LNCaP clone FGC (cell line): Measurements from ENCODE around the gene L1CAM.

Experiments
- DNase-seq: peaks from one replicate; pipeline ENCODE4 v3.0.0-alpha.2; 2011; ENCODE audit warnings: low read depth
- H3K4me3 ChIP-seq: 2 replicates; pipeline ENCODE4 v1.5.1; 2011; ENCODE audit warnings: mild to moderate bottlenecking, low read depth, low read length, control low read depth
- TF ChIP-seq, protein P1 (sequence below): IDR thresholded peaks from 2 replicates; pipeline ENCODE4 v1.5.1; 2012; ENCODE audit warnings: mild to moderate bottlenecking; ENCODE audit not compliant: control insufficient read depth, insufficient read depth; ENCODE audit errors: extremely low read depth

Gene L1CAM

DNA sequence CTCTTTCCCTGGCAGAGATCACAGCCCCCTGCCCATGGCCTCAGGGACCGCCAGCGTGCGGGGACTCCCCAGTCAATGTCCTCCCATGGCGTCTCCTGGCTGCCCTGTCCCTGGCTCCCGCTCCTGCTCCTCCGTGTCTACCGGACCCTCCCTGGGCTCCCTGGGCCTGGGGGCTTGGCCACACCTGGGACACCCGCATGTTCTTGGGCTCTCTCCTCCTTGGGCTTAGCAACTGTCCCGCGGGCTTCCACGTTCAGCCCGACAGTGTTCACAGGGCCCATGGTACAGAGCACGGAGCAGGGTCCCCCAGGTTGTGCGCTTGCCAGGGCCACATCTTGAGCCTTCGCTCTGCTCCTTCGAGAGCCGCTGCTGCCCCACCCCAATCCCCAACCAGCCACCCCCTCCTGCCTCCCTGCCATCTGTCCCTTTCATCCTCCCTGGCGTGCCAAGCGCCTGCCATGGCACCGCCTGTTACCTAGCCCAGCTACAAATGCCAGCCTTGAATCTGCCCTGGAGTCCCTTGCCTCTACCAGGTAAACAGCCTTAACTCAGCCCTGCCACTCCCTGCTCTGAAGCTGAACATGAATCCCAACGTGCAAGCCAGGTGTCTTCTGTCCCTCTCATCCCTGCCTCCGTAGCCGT is 22.4 kb upstream of the L1CAM start:
- H3K4me3 ChIP-seq, result no peak overlapping the region
- TF ChIP-seq, protein P1, sequence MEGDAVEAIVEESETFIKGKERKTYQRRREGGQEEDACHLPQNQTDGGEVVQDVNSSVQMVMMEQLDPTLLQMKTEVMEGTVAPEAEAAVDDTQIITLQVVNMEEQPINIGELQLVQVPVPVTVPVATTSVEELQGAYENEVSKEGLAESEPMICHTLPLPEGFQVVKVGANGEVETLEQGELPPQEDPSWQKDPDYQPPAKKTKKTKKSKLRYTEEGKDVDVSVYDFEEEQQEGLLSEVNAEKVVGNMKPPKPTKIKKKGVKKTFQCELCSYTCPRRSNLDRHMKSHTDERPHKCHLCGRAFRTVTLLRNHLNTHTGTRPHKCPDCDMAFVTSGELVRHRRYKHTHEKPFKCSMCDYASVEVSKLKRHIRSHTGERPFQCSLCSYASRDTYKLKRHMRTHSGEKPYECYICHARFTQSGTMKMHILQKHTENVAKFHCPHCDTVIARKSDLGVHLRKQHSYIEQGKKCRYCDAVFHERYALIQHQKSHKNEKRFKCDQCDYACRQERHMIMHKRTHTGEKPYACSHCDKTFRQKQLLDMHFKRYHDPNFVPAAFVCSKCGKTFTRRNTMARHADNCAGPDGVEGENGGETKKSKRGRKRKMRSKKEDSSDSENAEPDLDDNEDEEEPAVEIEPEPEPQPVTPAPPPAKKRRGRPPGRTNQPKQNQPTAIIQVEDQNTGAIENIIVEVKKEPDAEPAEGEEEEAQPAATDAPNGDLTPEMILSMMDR, result no peak
- DNase-seq, result no peak

DNA sequence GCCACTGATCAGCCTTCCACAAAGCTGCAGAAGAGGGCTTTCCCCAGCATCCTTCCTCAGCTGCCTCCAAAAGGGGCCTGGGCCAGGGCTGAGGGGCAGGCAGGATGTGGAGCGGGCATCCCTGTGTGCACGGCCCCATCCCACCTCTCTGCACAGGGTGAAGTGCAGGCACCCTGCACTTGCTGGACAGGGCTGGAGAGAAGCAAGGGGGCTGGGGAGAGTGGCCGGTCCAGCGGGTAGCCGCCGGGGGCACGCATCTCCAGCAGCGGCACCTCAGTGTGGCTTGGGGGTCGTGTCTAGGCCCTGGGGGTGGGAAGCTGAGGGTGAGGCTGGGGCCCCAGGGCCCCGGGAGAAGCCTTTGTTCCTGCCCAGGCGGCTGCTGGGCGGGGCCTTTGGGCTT is 21.5 kb upstream of the L1CAM start:
- no peak for DNase-seq
- H3K4me3 ChIP-seq, result no peak overlapping the region
- TF ChIP-seq, protein P1, result no peak

DNA sequence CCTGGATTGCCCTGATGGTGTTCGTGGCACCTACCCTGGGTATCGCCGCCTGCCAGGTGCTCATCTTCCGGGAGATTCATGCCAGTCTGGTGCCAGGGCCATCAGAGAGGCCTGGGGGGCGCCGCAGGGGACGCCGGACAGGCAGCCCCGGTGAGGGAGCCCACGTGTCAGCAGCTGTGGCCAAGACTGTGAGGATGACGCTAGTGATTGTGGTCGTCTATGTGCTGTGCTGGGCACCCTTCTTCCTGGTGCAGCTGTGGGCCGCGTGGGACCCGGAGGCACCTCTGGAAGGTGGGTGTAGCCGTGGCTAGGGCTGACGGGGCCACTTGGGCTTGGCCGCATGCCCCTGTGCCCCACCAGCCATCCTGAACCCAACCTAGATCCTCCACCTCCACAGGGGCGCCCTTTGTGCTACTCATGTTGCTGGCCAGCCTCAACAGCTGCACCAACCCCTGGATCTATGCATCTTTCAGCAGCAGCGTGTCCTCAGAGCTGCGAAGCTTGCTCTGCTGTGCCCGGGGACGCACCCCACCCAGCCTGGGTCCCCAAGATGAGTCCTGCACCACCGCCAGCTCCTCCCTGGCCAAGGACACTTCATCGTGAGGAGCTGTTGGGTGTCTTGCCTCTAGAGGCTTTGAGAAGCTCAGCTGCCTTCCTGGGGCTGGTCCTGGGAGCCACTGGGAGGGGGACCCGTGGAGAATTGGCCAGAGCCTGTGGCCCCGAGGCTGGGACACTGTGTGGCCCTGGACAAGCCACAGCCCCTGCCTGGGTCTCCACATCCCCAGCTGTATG is 20.3 kb upstream of the L1CAM start:
- DNase-seq, result no peak
- TF ChIP-seq, protein P1, result no peak
- no peak overlapping the region for H3K4me3 ChIP-seq

DNA sequence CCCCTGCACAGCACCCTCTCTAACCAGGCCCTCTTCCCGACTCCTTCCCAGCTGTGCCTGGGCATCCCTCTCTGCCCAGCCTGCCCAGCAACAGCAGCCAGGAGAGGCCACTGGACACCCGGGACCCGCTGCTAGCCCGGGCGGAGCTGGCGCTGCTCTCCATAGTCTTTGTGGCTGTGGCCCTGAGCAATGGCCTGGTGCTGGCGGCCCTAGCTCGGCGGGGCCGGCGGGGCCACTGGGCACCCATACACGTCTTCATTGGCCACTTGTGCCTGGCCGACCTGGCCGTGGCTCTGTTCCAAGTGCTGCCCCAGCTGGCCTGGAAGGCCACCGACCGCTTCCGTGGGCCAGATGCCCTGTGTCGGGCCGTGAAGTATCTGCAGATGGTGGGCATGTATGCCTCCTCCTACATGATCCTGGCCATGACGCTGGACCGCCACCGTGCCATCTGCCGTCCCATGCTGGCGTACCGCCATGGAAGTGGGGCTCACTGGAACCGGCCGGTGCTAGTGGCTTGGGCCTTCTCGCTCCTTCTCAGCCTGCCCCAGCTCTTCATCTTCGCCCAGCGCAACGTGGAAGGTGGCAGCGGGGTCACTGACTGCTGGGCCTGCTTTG is 19.6 kb upstream of the L1CAM start:
- no peak for DNase-seq
- no peak overlapping the region for H3K4me3 ChIP-seq
- TF ChIP-seq, protein P1, result no peak

DNA sequence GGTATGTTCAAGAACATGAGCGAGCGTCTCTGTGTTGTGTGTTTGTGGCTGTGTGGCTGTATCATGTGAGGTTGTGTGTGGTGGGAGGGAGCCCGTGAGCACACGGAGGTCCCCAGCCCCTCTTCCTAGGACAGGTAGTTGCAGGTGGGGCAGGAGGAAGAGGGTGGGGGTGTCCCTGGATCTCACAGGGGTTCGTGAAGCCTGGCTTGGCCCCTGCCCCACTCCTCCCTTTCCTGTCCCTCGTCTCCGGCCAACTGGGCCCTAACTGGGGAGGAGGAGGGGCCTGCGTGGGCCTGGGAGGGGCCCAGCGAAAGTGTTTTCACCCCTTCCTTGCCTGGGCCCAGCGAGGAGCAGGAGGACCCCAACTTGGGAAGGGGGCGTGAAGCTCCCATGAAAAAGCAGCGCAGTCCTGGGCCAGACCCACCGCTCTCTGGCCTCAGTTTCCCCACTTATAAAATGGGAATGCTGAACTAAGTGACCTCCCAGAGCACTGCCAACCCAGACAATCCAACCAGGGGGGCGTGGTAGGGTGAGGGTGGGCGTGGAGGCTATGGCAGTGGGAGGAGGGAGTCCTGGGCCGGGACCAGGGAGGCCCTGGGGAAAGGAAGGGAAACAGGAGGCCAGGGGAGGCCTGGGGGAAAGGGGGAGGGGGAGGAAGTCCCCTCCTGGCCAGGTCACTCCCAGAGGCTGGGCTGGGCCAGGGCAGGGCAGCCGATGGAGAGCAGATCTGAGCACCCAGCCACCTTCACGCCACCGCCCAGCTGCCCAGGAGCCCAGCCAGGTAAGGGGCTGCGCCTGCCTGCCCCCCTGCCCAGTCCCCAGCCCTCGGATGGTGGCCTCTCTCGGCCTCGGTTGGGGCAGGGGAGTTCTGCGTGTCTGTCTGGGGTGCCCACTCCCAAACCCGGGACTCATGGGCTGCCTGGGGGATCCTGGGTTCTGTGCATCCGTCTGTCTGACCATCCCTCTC is 18.3 kb upstream of the L1CAM start, which contains the start of gene AVPR2:
Gene AVPR2 (plus strand): TSS at position 683 of the 967 bp plus-strand sequence. CDS start 473 bp downstream, outside the sequence.
- no peak for DNase-seq
- TF ChIP-seq, protein P1, result no peak
- no peak within 1 kb of the TSS for H3K4me3 ChIP-seq

DNA sequence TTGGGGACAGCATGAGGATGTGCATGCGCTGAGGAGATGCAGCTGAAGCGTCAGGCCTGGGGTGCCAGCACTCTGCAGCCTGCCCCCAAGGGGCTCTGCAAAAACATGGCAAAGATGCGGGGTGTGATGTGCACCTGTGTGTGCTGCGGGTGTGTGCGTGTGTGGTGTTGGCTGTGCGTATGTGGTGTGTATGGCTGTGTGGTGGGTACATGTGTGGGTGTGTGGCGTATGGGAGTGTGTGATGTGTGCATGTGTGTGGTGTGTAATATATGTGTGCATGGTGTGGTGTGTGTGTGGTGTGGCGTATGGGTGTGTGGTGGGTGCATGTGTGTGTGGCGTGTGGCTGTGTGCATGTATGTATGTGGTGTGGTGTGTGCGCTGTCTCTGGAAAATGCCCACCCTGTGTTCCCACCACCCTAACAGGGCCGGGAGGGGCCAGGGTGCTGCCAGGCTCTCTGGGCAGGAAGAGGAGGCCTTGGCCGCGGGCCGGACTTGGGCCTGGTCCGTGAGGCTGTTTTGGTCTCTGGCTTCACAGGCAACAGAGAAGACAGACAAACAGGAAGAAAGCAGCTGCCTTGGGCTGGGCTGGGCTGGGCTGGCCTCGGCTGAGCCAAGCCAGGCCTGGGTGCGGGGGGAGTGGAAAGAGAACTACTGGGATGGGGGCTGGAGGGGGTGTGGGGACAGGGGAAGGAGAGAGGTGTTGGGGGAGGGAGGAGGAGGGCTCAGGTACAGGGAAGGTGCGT is 17.4 kb upstream of the L1CAM start:
- DNase-seq, result no peak
- no peak overlapping the region for H3K4me3 ChIP-seq
- TF ChIP-seq, protein P1, result no peak
